Fibroblast of mammary gland (primary cell): Measurements from ENCODE around the gene MST1.

Source experiments
- DNase-seq: peaks from one replicate; pipeline ENCODE4 v3.0.0-alpha.2; 2010; ENCODE audit warnings: low read depth
- H3K4me3 ChIP-seq: 2 replicates; pipeline ENCODE4 v1.5.1; 2011; ENCODE audit warnings: low read depth, mild to moderate bottlenecking, low read length, moderate library complexity; ENCODE audit not compliant: control insufficient read depth
- CTCF ChIP-seq: conservative IDR thresholded peaks from 2 replicates; pipeline ENCODE4 v1.5.1; 2011; ENCODE audit warnings: low read depth, low read length, inconsistent platforms; ENCODE audit not compliant: control insufficient read depth, insufficient read depth

MST1 gene

GRCh38 chr3:49727924-49728361, 38.7 kb upstream of the MST1 start:
- H3K4me3 ChIP-seq, result no peak overlapping the region
- no peak for TF ChIP-seq CTCF

GRCh38 chr3:49727154-49727923, 38.1 kb upstream of the MST1 start:
- TF ChIP-seq CTCF, result no peak
- no peak for DNase-seq
- H3K4me3 ChIP-seq, result no peak overlapping the region

More at GRCh38 chr3:49727924-49728361, 38.7 kb upstream of the MST1 start:
- DNase-seq, result no peak

GRCh38 chr3:49725906-49726681, 36.8 kb upstream of the MST1 start:
- no peak for DNase-seq
- no peak overlapping the region for H3K4me3 ChIP-seq
- TF ChIP-seq CTCF, result no peak

GRCh38 chr3:49724586-49724985, 35.3 kb upstream of the MST1 start:
- H3K4me3 ChIP-seq, result peak overlapping the region; percentile 61
- peak; percentile 39 for DNase-seq
- TF ChIP-seq CTCF, result no peak

- TF ChIP-seq CTCF, result no peak
- peak within 1 kb of the TSS; percentile 99 for H3K4me3 ChIP-seq
- peak; percentile 96 for DNase-seq
Observed at GRCh38 chr3:49723628-49724551, 34.6 kb upstream of the MST1 start, which contains the start of gene GMPPB. Gene GMPPB (minus strand): TSS chr3:49723951. CDS start chr3:49723726, 225 bp downstream.

- DNase-seq, result peak; percentile 28
- H3K4me3 ChIP-seq, result peak overlapping the region; percentile 99
- TF ChIP-seq CTCF, result no peak
Observed at GRCh38 chr3:49723296-49723627, 34.0 kb upstream of the MST1 start.
